ENCODE measurements around the gene NMU.
"Not testable (repeated sequence)": the region's sequence is repeated elsewhere in the genome, so short reads cannot be mapped to it uniquely, and the experiment has no call there.

NMU gene

GRCh38 chr4:55553441-55554201, 82.5 kb downstream of the NMU start:
- no peak for DNase-seq

DNA sequence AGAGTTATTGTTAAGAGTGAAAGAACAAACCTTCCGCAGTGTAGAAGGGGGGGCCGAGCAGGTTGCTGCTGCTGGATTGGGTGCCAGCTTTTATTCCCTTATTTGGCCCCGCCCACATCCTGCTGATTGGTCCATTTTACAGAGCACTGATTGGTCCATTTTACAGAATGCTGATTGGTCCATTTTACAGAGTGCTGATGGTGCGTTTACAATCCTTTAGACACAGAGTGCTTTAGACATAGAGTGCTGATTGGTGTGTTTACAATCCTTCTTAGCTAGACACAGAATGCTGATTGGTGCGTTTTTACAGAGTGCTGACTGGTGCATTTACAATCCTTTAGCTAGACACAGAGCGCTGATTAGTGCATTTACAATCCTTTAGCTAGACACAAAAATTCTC, 84.1 kb downstream of the NMU start:
- not testable (repeated sequence) for DNase-seq

- DNase-seq, result no peak
Measured at GRCh38 chr4:55549888-55550287, 86.2 kb downstream of the NMU start.

DNA sequence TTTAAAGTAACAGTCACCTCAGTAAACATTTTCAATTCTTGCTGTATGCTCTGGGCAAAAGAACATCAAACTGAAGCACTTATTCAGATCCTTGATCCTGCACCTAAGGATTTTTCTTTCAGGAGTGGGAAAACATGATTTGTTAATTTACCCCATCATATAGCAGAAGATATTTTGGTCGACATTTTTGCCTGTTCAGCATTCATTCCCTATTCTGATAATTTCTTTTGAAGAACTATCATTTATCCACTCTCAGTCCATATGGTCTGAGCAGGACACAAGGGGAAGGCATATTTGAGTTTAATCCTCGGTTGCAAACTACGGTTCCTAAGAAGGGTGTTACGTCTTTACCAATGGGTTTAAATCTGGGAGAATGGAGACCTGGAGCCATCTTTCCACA, 88.2 kb downstream of the NMU start:
- no peak for DNase-seq

GRCh38 chr4:55547466-55547770, 88.7 kb downstream of the NMU start:
- DNase-seq, result peak in 1 of 2 experiments; percentile 63

DNA sequence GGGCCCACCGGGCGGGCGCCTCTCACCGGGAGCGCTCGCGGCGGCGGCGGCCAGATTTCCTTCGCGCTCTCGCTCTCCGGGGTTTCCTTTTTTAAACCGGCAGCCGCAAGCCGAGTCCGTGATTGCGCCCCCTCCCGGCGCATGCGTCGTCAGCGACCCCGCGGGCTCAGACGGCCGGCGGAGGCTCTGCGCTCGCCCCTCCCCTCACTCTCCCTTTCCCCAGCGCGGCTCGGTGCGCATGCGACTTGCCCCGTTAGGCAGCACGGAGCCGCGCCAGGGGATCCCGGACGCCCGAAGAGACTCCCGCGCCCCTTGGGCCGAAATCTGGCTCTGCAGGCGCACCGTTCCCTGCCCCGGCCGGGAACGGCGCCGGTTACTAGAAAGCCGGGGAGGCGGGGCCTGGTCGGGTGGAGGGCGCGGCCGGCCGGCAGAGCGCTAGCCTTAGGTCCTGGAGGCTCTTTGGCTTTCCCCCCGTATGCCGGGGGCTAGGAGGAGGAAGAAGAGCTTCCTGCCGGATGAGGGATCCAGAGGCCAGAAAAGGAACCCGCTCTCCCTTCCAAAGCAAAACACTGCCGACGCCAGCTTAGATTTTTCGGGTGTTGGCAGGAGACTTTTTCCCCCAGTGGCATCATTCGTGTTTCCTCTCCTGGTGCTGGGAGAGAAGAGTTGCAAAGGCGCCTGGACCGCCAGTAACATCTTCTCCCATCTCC, 89.2 kb downstream of the NMU start, which contains the start of gene CLOCK:
Gene CLOCK (minus strand): TSS at position 154 of the 710 bp plus-strand sequence. CDS start 64,124 bp downstream, outside the sequence.
- DNase-seq, result peak; percentile 73 to 89

DNA sequence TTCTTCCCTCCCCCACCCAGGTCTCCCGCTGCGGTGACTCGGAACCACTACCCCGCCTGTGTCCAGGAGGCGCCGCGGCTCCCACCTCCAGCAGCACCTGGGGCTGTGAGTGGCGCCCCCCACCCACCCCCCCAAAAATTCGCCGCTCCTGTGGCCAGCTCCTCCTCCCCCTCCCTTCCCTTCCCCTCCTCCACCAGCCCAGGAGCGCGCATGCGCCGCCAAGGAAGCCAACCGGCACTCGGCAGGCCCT, 89.7 kb downstream of the NMU start:
- DNase-seq, result no peak

GRCh38 chr4:55545641-55546505, 90.2 kb downstream of the NMU start:
- DNase-seq, result peak; percentile 47 to 75
